ENCODE measurements around the gene DNAH1.

DNA sequence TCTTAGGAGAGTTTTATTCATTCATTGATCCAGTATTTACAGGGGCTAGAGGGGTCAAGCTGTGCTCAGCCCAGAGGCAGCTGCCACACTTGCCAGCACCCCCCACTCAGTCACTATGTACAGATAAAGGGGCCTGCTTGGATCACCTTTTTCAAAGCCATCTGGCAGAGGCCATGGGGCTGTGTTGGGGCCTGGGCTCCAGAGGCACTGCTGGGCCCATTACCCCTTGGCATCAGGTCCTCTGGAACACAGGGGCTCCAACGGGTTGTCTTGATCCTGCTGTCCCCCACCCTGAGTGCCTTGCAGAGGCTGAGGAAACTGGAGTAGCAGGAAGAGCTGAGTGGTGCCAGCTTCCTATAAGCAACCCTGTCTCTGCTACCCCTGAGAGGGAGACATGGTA, 84.9 kb downstream of the DNAH1 start:
- TF ChIP-seq, protein P1, sequence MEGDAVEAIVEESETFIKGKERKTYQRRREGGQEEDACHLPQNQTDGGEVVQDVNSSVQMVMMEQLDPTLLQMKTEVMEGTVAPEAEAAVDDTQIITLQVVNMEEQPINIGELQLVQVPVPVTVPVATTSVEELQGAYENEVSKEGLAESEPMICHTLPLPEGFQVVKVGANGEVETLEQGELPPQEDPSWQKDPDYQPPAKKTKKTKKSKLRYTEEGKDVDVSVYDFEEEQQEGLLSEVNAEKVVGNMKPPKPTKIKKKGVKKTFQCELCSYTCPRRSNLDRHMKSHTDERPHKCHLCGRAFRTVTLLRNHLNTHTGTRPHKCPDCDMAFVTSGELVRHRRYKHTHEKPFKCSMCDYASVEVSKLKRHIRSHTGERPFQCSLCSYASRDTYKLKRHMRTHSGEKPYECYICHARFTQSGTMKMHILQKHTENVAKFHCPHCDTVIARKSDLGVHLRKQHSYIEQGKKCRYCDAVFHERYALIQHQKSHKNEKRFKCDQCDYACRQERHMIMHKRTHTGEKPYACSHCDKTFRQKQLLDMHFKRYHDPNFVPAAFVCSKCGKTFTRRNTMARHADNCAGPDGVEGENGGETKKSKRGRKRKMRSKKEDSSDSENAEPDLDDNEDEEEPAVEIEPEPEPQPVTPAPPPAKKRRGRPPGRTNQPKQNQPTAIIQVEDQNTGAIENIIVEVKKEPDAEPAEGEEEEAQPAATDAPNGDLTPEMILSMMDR (IDR thresholded peaks at IDR 0.05; ENCODE audit: insufficient read depth, low read length, poor library complexity, severe bottlenecking): no peak
- TF ChIP-seq EZH2phosphoT487 (conservative IDR thresholded peaks at IDR 0.05; ENCODE audit: low read length): no peak

Data from SU-DHL-6 (cell line).